GM10266 (cell line): ENCODE results near the gene DNMT3A.

Experiments
- DNase-seq: peaks from one replicate; pipeline ENCODE4 v3.0.0; 2012; ENCODE audit errors: extremely low spot score
- CTCF ChIP-seq: IDR thresholded peaks from 2 replicates; pipeline ENCODE4 v1.5.1; 2012; ENCODE audit warnings: mild to moderate bottlenecking, low read depth; ENCODE audit not compliant: control insufficient read depth, insufficient read depth; ENCODE audit errors: missing control alignments

DNMT3A gene

GRCh38 chr2:25373269-25373981 is 31.7 kb upstream of the DNMT3A start:
- no peak for DNase-seq
- TF ChIP-seq CTCF, result no peak

GRCh38 chr2:25372405-25373268 is 30.9 kb upstream of the DNMT3A start:
- DNase-seq, result no peak

GRCh38 chr2:25371253-25372241 is 29.8 kb upstream of the DNMT3A start:
- DNase-seq, result no peak
- TF ChIP-seq CTCF, result no peak

More at GRCh38 chr2:25372405-25373268, 30.9 kb upstream of the DNMT3A start:
- no peak for TF ChIP-seq CTCF

GRCh38 chr2:25369876-25370275 is 28.2 kb upstream of the DNMT3A start:
- no peak for TF ChIP-seq CTCF
- DNase-seq, result no peak

- TF ChIP-seq CTCF, result no peak
- DNase-seq, result no peak
Measured at GRCh38 chr2:25369439-25369838, 27.7 kb upstream of the DNMT3A start.

GRCh38 chr2:25368660-25369059 is 26.9 kb upstream of the DNMT3A start:
- TF ChIP-seq CTCF, result no peak
- no peak for DNase-seq
